Keratinocyte (primary cell): ENCODE measurements around the gene CDH7.

Source experiments
- EZH2 ChIP-seq: IDR thresholded peaks from one replicate; pipeline ENCODE4 v1.6.1; 2012; ENCODE audit warnings: inconsistent platforms, mild to moderate bottlenecking, low read length, moderate library complexity
- TF ChIP-seq, protein P1 (sequence below), 3 experiments: IDR thresholded peaks in 1 of 3; conservative IDR thresholded peaks in 1 of 3; optimal IDR thresholded peaks in 1 of 3; 2 replicates in 2 of 3; 3 replicates in 1 of 3; pipeline versions ENCODE3 to v1.5.1; 2011; ENCODE audit warnings: low read length in 3 of 3, mild to moderate bottlenecking in 3 of 3, moderate library complexity in 2 of 3, control low read depth in 1 of 3, inconsistent platforms in 1 of 3; ENCODE audit not compliant: insufficient read depth in 2 of 3; ENCODE audit errors: extremely low read depth in 1 of 3

GRCh38 chr18:65760457-65760856 lies 9.6 kb downstream of the CDH7 start:
- TF ChIP-seq, protein P1, sequence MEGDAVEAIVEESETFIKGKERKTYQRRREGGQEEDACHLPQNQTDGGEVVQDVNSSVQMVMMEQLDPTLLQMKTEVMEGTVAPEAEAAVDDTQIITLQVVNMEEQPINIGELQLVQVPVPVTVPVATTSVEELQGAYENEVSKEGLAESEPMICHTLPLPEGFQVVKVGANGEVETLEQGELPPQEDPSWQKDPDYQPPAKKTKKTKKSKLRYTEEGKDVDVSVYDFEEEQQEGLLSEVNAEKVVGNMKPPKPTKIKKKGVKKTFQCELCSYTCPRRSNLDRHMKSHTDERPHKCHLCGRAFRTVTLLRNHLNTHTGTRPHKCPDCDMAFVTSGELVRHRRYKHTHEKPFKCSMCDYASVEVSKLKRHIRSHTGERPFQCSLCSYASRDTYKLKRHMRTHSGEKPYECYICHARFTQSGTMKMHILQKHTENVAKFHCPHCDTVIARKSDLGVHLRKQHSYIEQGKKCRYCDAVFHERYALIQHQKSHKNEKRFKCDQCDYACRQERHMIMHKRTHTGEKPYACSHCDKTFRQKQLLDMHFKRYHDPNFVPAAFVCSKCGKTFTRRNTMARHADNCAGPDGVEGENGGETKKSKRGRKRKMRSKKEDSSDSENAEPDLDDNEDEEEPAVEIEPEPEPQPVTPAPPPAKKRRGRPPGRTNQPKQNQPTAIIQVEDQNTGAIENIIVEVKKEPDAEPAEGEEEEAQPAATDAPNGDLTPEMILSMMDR (optimal IDR thresholded peaks at IDR 0.05 in 1 of 3, IDR thresholded peaks at IDR 0.05 in 1 of 3, conservative IDR thresholded peaks at IDR 0.05 in 1 of 3; ENCODE audit: extremely low read depth in 1 of 3, insufficient read depth in 2 of 3, low read length in 3 of 3), result no peak
- no peak for TF ChIP-seq EZH2
